Measurements from ENCODE around the gene GABARAP. TPM values are rescaled to one million over a fixed set of nuclear protein-coding genes. Genes with fewer than 3 reads are reported as not detected.

The GABARAP gene
- total and polyA plus RNA-seq, 2 donors (not counting 1 experiment from before 2014, with no cell fraction given): 173 to 1,154 TPM

GRCh38 chr17:7205561-7205960 is 36.7 kb downstream of the GABARAP start:
- peak overlapping the region; percentile 82 for H3K27ac ChIP-seq (ENCODE audit: insufficient read depth, low read length)
- H2AFZ ChIP-seq (ENCODE audit: low read length): no peak overlapping the region

GRCh38 chr17:7204828-7205461 is 37.3 kb downstream of the GABARAP start:
- Histone ChIP-seq H3K9ac (ENCODE audit: insufficient read depth, low read length) (peak overlapping the region; percentile 86), H3K4me2 (ENCODE audit: extremely low read depth, insufficient read depth, low read length) (peak overlapping the region; percentile 77), H3K27ac (ENCODE audit: insufficient read depth, low read length) (peak overlapping the region; percentile 82), H4K20me1 (ENCODE audit: control insufficient read depth, extremely low read depth, insufficient read depth, low read length) (no peaks in the 10 kb centered on the region), H3K27me3 (ENCODE audit: control insufficient read depth, insufficient read depth, low read length) (no peaks in the 10 kb centered on the region), H3K4me3 (replicated peaks in 1 of 4; ENCODE audit: control extremely low read depth in 1 of 4, insufficient read depth in 1 of 4, low read depth in 3 of 4, low read length in 4 of 4) (peak overlapping the region; percentile 45 to 61 (median 48)), H2AFZ (ENCODE audit: low read length) (peak overlapping the region; percentile 85), H3K4me1 (ENCODE audit: control insufficient read depth, extremely low read depth, insufficient read depth, low read length) (peaks cover 5% of the 10 kb centered on the region), H3K36me3 (ENCODE audit: control insufficient read depth, insufficient read depth, low read length) (peaks cover 12% of the 10 kb centered on the region), H3K79me2 (ENCODE audit: control insufficient read depth, insufficient read depth, low read length) (peaks cover 3% of the 10 kb centered on the region), H3K9me3 (ENCODE audit: control insufficient read depth, insufficient read depth, low read depth, low read length) (no peaks in the 10 kb centered on the region)
- peak; percentile 79 to 85 for DNase-seq (ENCODE audit: low read depth in 2 of 2)
- no peak for TF ChIP-seq EZH2 (IDR thresholded peaks at IDR 0.05; ENCODE audit: low read length, missing control alignments)

More at GRCh38 chr17:7205561-7205960, 36.7 kb downstream of the GABARAP start:
- no peak for DNase-seq (ENCODE audit: low read depth in 2 of 2)
- Histone ChIP-seq H3K9me3 (ENCODE audit: control insufficient read depth, insufficient read depth, low read depth, low read length) (no peaks in the 10 kb centered on the region), H3K9ac (ENCODE audit: insufficient read depth, low read length) (peak overlapping the region; percentile 86), H3K4me1 (ENCODE audit: control insufficient read depth, extremely low read depth, insufficient read depth, low read length) (peaks cover 5% of the 10 kb centered on the region), H4K20me1 (ENCODE audit: control insufficient read depth, extremely low read depth, insufficient read depth, low read length) (no peaks in the 10 kb centered on the region), H3K79me2 (ENCODE audit: control insufficient read depth, insufficient read depth, low read length) (peaks cover 3% of the 10 kb centered on the region), H3K4me3 (replicated peaks in 1 of 4; ENCODE audit: control extremely low read depth in 1 of 4, insufficient read depth in 1 of 4, low read depth in 3 of 4, low read length in 4 of 4) (peak overlapping the region in 3 of 4 experiments; percentile 45 to 61 (median 45)), H3K36me3 (ENCODE audit: control insufficient read depth, insufficient read depth, low read length) (peaks cover 12% of the 10 kb centered on the region), H3K27me3 (ENCODE audit: control insufficient read depth, insufficient read depth, low read length) (no peaks in the 10 kb centered on the region), H3K4me2 (ENCODE audit: extremely low read depth, insufficient read depth, low read length) (peak overlapping the region; percentile 77)
- TF ChIP-seq EZH2 (IDR thresholded peaks at IDR 0.05; ENCODE audit: low read length, missing control alignments) (no peak), CTCF (conservative IDR thresholded peaks at IDR 0.05 in 1 of 2, IDR thresholded peaks at IDR 0.05 in 1 of 2; ENCODE audit: low read depth in 1 of 2, low read length in 2 of 2) (no peak)

GRCh38 chr17:7204336-7204735 is 37.9 kb downstream of the GABARAP start:
- H3K4me3 ChIP-seq (replicated peaks in 1 of 4; ENCODE audit: control extremely low read depth in 1 of 4, insufficient read depth in 1 of 4, low read depth in 3 of 4, low read length in 4 of 4): peak overlapping the region in 3 of 4 experiments; percentile 45 to 61 (median 45)
- peak overlapping the region; percentile 82 for H3K27ac ChIP-seq (ENCODE audit: insufficient read depth, low read length)
- TF ChIP-seq CTCF (conservative IDR thresholded peaks at IDR 0.05 in 1 of 2, IDR thresholded peaks at IDR 0.05 in 1 of 2; ENCODE audit: low read depth in 1 of 2, low read length in 2 of 2): no peak
- TF ChIP-seq EZH2 (IDR thresholded peaks at IDR 0.05; ENCODE audit: low read length, missing control alignments): no peak
- peaks cover 5% of the 10 kb centered on the region for H3K4me1 ChIP-seq (ENCODE audit: control insufficient read depth, extremely low read depth, insufficient read depth, low read length)
- no peaks in the 10 kb centered on the region for H3K27me3 ChIP-seq (ENCODE audit: control insufficient read depth, insufficient read depth, low read length)
- peaks cover 12% of the 10 kb centered on the region for H3K36me3 ChIP-seq (ENCODE audit: control insufficient read depth, insufficient read depth, low read length)
- H3K9me3 ChIP-seq (ENCODE audit: control insufficient read depth, insufficient read depth, low read depth, low read length): no peaks in the 10 kb centered on the region
- peak overlapping the region; percentile 77 for H3K4me2 ChIP-seq (ENCODE audit: extremely low read depth, insufficient read depth, low read length)
- no peak overlapping the region for H3K9ac ChIP-seq (ENCODE audit: insufficient read depth, low read length)
- H2AFZ ChIP-seq (ENCODE audit: low read length): no peak overlapping the region
- H4K20me1 ChIP-seq (ENCODE audit: control insufficient read depth, extremely low read depth, insufficient read depth, low read length): no peaks in the 10 kb centered on the region
- DNase-seq (ENCODE audit: low read depth in 2 of 2): no peak
- H3K79me2 ChIP-seq (ENCODE audit: control insufficient read depth, insufficient read depth, low read length): peaks cover 3% of the 10 kb centered on the region

Measured in fibroblast of lung (primary cell).